ENCODE results near the gene WIPF3.

WIPF3 gene

DNA sequence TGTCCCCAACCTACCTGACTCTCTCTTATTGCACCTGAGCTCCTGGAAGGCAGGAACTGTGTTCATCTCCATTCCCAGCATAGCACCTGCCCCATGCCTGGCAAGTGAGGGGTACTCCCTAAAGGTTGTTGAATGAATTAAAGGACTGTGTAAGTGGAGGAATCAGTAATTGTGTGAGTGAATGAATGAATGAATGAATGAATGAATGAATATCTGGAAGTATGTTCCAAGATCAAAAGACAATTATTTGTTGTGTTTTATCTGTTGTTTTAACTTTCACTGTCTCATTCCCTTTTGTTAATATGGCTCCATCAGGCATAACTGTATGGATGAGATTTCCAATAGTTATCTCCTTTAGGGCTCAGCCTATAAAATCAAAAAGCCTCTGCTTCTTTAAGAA, 4.0 kb downstream of the WIPF3 start:
- no peak for DNase-seq

DNA sequence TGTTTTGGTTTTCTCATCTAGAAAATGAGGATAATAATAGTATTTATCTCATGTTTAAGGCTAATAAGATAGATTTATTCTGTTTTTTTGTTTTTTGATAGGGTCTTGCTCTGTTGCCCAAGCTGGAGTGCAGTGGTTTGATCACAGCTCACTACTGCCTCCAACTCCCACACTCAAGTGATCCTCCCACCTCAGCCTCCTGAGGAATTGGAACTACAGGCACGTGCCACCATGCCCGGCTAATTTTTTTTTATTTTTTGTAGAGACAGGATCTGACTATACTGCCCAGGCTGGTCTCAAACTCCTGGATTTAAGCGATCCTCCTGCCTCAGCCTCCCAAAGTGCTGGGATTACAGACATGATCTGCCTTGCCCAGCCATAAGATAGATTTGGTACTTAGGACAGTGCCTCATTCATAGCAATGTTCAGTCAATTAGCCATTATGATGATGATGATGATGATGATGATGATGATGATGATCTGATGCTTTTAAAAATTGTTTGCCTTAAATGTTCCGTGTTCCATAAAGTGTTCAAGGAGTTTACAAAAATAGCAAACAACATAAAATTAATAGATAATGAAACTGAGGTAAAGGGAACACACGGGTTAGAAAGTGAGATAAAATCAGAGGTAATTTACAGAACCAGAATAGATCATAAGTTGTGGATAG, 4.6 kb downstream of the WIPF3 start:
- no peak for DNase-seq

DNA sequence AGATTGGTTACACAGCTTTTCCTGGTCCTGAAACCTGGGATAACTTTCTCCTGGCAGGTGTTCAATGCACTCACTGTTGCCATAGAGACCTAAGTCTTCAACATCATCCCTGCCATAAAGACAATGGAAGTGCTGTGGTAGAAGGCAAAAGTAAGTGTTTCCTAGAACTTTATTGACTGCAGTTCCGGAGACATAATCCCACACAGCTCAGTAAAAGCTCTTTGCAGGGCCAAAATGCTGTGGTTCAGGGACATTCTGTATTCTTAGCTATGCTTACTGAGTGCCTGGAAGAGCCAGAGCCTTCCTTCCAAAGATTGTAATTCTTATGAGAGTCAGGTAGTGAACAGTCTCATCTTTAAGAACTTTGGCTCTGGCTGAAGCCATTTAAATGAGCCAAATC, 5.3 kb downstream of the WIPF3 start:
- DNase-seq, result no peak

DNA sequence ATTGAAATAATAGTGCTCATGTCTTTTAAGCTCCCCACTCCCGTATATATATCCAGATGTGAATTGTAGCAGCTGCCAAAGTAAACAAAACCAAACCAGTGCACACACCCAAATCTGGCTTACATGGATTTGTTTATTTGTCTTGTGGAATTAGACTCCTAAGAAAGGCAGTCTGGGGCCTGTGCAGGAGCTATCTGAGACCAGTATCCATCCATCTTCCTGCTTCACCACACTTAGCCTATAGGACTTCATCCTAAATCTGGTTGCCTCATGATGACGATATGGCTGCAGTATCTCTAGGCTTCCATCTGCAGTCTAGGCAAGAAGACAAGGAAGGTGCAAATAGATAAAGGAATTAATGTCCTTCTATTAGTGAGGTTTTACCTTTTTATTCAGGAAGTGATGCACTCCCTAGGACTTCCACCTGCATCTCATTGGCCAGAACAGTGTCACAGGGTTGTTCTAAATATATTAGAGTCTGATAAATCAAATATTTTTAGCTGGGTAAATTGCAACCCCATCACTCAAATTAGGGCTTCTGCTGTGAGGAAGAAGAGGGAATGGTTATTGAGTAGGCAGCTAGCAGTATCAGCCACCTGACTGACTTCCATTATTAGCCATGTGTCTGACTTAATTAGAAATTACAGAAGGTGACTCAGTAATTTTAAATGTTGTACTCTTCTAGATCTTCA, 6.0 kb downstream of the WIPF3 start:
- no peak for DNase-seq

DNA sequence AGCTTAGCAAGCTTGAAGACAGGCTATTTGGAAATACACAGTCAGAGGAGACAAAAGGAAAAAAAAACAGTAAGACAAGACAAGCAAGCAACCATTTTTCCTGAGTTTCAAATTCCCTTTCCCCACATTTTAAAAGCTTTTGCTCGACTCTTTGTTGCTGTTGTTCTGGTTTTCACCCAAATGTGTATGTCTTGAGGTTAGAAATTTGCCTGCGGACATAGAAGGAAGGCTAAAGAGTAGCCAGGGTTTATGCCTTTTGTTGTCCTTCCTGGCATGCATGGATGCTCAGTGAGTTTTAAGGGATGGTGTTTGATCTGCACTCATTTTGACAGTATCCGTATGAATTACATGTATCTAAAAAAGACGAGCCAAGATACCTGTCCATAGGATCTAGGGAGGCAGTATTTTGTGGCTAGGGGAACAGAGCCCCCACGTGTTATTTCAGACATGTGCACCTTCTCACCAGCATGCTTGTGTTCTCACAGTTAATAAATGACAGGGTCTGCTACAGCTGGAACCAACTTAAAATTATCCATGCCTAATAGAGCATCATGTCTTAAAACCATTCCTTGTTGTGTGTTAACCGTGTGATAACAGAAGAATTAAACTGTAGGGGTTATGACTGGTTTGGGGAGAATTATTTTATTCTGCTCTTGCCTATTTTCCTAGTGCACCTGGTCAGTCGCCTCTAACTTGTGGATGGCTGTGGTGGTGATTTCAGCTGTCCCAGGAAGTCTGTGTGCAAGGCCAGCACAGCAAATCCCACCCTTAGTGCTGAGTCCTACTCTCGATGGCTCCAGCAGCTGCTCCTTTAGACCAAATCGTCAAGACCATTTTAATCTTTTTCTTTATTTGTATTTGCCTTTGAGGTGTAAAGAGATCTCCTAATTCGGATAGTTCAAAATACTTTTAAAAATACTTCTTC, 9.1 kb downstream of the WIPF3 start:
- DNase-seq, result no peak

DNA sequence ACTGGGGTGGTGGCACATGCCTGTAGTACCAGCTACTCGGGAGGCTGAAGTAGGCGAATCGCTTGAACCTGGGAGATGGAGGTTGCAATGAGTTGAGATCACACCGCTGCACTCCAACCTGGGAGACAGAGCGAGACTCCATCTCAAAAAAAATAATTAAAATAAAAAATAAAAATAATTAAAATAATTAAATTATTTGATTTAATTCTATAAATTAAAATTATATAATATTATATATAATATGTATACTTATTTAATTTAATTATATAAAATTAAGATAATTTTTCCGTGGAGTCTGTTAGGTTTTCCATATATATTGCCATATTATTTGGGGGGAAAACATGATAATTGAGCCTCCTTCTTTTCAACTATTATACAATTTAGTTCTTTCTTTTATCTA, 12.0 kb downstream of the WIPF3 start:
- no peak for DNase-seq

DNA sequence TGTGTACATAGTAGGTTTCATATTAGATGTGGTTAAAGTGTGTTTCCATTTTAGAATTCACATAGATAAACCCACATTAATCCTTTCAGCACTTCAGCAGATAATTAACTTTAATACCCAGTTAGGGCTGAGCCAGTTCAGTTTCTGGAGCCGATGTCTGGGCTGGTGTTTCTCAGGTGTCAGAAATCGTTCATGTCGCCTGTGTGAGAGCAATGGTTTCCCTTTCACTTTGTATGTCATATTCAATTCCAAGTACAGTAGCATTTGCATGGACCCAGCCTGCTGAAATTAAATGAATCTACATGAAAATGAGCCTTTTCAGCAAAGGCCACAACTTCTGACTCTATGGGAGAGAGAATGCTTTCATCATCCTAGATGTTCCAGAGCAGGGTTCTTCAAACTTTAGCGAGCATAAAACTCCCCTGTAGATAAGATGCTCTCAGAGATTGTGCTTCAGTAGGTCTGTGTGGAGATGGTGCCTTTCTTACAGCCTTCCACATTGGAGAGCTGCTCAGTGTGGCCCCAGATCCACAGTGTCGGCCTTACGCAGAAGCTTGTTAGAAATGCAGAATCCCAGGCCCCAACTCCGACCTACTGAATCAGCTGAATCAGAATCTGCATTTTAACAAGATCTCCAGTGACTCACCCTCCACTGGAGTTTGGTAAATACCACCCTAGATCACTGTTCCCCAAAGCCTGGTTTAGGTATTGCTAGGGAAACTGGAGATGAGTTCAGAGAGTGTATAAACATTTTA, 19.6 kb downstream of the WIPF3 start:
- no peak for DNase-seq

DNA sequence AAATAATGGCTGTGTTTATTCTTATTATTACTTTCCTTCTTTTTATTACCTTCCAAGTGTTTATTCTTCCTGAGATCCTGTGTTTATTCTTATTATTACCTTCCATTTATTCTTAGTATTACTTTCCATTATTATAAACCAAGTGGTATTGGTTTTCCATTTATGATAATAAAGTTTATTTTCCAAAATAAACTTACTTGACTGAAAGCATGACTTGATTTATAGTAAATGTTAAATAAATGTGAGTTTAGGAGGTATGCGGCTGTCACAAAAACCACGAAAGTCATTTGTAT, 20.2 kb downstream of the WIPF3 start:
- DNase-seq, result no peak

DNA sequence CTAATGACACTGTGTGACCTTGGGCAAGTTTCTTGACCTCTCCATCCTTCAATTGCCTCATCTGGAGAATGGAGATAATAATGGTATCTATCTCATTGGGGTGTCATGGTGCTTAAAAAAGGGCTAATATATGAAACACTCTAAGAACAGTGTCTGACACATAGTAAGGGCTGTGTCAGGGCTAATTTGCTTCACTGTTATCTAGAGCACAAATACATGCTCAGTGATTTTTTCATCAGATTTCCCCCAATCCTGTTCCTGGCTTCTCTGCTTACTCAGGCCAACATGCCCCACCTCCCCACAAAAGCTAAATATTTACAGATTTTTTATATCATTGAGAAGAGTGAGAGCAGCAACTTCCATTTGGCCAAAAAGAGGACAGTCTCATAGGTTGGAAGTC, 20.6 kb downstream of the WIPF3 start:
- no peak for DNase-seq

DNA sequence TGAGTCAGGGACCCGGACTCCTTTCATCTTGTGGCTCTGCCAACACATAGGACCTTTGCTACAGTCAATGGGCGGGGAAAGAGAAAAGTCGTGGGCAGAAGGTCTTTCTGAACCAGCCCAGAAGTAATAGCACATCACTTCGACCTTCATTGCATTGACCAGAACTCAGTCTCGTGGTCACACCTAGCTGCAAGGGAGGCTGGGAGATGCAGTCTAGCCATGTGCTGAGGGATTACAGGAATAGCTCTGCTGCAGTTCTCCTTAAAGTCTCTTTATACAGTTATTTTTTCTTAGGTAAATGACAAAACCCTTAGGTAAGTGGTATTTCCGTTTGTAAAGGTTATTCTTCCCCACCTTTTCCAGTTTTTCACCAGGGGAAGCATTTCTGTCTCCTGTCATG, 25.4 kb downstream of the WIPF3 start:
- DNase-seq, result no peak

DNA sequence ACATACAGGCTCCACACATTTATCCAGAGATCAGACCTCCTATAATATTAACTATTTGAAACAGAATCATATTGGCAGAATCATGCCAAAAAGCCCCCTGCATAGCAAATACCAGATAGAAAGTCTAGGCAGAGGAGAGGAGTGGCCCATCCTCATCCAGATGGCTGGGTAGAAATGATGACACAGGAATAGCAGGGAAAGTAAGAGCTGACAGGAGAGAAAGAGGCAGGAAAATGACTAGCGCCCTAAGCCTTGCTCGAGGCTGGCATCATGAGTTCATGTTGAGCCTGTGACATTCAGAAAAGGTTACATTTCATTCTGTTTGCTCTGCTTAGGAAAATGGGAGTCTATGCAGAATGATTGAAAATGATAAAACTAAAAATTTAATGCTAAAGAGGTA, 27.6 kb downstream of the WIPF3 start:
- DNase-seq, result no peak

DNA sequence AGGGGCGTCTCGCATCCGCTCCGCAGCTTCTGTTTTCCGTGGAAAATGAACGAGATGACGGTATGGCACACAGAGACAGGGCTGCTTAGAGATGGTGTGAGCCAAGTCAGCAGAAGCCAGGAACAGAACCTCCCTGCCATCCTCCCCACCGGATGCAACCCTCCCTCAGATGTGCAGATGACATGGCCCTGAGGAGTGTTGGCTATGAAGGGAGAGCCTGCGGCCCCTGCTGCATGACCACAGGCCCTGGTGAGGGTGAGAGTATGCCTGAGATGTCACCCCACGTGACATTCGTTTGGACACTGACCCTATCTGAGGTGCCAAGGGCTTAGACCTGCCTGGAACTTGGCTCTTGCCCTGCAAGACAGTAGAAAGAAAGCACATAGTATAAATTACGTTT, 29.4 kb downstream of the WIPF3 start:
- DNase-seq, result no peak

DNA sequence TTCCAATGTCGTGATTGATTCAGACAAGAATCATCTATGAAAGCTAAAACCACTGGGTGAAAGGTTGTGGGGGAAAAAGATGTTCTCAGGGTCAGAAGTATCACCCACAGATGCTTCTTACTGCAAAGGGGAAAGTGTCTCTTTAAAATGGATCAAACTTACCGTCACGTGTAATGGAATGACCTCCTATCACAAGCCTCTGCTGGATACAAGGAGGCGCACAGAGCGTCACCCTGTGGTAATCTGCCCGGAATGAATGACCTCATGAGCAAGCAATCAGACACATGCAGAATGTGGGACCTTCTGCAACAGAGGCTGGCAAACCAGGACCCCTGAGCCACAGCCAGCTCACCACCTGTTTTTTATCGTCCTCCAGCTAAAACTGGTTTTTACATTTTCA, 33.0 kb downstream of the WIPF3 start:
- no peak for DNase-seq

DNA sequence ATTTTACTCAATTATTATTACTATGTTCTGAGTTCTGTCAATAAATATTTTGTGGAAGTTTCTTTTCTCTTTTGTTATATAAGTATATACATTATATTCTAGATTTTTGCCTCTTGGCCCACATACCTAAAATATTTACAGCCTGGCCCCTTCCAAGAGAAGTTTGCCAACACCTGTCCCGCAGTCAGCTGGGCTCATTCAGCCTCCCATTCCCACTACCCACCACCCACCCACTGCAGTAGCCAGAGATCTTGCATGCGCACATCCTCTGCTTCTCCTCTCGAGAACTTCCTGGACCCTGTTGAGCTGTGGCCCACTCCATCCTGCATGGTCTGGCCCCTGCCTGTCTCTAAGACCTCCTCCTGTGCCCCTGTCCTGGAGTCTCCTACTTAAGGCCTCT, 33.6 kb downstream of the WIPF3 start:
- DNase-seq, result no peak

DNA sequence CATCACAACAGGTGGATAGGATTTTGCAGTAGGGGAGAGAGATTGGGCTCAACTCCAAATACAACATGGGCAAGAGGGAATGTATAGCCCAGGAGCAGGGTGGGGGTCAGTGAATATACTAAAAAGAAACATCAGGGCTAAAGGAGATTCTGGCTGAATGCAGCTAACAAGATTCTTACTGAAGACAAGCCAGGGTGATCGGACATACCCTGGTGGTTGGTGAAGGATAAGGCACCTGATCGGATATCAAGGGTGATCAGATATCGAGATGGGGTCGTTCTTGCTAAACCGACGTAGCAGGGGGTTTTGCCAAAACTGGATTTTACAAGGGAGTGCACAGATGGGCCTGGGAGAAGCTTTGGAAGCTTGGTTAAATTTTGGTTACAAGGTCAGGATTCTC, 34.4 kb downstream of the WIPF3 start:
- no peak for DNase-seq

DNA sequence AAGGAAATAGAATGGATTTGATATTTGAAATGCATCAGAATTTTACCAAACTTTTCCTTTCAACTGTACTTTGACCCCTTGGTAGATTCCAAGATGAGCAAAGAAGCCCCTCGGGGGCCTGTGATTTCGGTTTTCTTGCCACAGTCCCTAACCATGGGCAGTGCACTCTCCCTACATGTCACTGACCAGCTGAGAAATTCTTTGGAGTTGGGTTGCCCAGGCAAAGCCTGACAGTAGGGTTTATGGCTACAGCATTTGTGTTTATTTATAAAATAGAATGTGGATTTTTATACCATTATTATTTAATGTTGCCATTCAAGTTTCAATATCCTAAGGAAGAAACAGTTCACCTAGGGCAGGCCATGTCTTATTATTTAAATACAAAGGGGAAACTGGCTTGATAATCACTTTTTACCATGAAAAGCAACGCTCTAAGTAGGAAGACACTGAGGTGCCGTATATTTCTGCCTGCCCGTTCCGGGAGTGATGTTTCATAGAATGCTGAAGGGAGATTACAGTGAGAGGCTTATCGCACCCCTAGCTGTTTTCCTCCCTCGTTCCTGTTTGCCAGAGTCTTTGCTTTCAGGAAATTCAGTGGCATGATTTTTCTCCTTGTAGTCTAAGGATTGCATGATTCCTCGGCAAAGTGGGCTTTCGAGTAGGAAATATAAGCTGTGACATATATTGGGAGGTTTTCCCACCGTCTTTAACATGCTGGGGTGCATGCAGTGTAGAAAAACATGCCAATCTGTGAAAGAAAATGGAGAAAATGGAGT, 35.8 kb downstream of the WIPF3 start:
- DNase-seq, result no peak

DNA sequence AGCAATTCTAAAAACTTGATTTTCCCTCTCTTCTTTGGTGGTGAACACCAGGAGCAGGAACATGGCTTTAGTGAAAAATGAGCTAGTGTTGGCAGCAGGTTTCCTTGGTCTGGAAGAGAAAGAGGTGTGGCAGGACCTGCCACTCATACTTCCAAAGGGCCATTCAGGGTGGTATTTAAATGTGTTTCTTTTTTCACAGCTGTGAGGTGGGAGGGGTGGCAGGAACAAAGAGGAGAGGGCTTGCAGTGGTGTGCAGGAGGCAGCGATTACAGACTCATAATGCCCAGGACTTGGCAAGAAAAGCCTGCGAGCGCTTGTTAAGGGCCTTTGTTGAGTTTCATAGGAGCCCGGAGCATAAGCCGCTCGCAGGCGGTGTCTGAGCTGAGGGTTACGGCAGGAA, 36.8 kb downstream of the WIPF3 start:
- DNase-seq, result no peak

DNA sequence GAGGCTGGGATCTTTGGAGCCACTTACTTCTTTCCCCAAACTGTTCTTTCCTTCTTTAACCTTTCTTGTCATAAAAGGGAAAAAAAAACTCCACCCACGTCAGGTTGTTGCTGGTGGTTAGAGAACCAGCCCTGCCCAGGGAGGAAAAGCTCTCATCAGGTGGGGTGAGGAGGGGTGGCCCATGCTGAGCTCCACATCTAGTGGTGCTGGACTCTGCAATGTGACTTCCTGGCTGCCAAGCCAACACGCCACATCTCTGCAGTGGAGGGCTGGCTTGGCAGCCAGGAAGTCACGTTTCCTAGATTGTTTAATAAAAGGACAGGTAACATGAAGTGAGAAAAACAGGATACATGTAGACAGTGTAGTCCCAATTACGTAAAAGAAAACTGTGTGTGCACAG, 37.4 kb downstream of the WIPF3 start:
- no peak for DNase-seq

DNA sequence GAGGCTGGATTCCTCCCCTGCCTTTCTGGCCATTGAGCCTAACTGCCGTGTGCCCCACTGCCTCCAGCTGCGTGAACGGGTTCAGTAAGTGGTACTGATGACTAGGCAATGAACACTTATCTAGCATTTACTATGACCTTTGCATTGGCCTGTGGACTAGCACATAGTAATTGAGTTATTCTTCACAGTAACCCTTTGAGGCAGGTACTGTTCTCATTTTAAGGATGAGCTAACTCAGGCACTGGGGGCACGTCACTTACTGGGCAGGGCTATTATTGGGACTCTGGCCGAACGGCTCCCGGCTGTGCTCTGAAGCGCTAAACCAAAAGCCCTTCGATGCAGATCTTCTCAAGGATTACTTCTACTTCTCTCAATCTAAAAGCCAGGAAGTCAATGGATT, 38.3 kb downstream of the WIPF3 start:
- no peak for DNase-seq

DNA sequence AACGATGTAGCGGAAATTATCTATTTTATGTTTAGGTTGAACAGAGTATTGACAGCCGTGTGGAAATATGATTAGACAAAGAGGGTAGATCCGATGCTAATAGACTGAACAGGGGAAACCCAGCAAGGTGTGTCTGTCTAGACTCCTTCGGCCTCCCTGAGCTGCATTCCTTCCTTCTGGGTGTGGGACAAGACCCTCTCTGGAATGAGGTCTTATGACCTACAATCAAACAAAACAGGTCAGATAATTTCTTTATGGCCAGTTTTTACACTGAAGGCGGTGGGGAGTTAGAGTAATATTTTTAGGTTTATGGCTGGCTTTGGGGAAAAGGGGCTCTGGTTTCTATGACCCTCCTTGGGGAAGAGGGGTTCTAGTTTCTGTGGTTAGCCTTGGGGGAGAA, 41.2 kb downstream of the WIPF3 start:
- no peak for DNase-seq

DNA sequence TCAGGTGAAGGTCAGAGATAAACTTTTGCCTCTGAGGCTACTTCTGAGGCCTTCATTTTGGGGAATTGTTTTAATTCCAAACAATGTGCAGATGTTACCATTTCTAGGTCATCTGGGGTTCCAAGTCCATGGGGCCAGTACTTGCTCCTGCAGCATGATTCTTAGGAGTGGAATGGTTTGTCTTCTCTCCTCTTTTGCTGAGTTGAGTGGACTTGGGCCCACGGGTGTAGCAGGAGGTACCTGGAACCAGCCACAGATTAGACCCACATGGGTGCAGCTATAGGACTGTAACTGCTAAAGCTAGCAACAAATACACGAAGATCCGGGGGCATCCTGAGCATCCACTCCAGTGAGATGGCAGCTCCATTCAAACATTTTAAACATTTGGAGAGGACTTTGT, 41.6 kb downstream of the WIPF3 start:
- no peak for DNase-seq

DNA sequence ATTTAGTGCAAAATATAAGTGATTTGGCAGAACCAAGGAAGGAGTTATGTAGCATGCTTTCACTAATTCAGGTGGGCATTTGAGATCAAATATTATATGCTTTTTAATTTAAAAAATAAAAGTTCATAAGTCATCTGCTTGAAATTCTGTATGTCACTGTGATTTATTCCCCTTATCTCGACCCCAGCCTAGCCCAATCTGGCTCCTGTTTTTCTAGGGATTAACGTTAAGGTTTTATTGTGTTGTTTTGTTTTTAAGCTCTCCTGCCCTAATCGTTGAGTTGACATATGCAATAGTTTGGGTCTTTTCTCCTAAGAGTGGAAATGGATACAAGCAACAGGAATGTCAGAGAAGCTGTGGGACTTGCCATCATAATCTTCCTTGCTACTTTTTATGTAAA, 42.6 kb downstream of the WIPF3 start:
- no peak for DNase-seq

DNA sequence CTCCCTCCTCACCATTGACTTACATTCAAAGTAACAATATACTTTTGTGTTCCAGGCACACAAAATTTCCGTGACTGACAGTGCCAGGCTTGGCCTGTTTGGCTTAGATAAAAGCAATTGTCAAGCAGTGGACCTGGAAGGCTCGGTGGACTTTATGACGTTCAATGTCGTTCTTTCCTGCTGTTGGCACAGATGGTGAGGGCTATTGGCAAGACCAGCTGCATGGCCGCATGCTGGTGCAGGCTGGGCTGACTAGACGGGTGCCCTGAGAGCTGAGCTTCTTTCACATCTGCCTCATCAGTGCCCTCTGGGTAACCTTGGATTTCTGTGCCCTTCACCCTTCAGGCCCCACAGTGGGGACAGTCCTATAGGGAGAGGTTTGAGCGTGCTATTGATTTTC, 45.2 kb downstream of the WIPF3 start:
- no peak for DNase-seq
